GM21786 (cell line): Measurements from ENCODE around the gene MEI1.
"Not testable (repeated sequence)": the region's sequence is repeated elsewhere in the genome, so short reads cannot be mapped to it uniquely, and the experiment has no call there.

Experiments used
- ATAC-seq: cut with Tn5 transposase; IDR thresholded peaks from one replicate; pipeline ENCODE4 v1.9.1; 2021; ENCODE audit not compliant: unreplicated experiment

Gene MEI1, protein sequence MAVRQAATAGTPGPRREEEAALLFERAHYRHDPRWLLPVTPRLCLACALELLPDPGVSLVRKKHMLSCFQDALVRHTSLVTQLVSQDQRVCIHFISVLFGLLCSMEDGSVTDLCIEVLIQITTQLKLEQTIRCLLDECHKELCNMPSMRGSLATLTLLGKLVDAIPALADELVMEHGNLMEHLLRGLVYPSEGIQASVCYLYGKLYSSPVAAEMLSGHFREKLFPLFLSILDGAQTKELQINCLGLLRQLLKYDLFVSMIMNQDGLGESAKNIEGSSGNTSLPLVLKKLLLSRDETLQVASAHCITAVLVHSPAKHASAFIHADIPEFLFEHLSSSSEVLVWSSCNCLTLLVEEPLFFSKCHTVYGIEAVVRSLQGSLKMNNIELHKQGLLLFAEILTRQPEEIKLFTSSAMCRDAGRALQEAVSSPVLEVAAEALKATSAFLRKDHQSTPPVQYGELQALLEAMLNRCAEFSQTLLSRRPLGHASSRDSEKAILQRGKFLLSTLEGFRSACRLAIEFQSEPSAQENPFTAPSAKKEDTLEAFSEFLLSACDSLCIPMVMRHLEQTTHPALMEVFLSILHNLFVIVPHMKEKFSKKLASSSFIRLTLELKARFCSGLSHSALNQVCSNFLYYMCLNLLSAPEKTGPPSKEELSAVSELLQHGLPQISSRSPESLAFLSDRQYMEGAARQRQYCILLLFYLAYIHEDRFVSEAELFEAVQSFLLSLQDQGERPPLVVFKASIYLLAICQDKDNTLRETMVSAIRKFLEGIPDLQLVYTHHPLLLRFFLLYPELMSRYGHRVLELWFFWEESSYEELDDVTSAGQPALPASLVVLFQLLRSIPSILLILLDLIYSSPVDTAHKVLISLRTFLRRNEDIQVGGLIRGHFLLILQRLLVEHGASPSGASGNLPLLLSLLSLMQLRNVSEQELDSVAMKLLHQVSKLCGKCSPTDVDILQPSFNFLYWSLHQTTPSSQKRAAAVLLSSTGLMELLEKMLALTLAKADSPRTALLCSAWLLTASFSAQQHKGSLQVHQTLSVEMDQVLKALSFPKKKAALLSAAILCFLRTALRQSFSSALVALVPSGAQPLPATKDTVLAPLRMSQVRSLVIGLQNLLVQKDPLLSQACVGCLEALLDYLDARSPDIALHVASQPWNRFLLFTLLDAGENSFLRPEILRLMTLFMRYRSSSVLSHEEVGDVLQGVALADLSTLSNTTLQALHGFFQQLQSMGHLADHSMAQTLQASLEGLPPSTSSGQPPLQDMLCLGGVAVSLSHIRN

DNA sequence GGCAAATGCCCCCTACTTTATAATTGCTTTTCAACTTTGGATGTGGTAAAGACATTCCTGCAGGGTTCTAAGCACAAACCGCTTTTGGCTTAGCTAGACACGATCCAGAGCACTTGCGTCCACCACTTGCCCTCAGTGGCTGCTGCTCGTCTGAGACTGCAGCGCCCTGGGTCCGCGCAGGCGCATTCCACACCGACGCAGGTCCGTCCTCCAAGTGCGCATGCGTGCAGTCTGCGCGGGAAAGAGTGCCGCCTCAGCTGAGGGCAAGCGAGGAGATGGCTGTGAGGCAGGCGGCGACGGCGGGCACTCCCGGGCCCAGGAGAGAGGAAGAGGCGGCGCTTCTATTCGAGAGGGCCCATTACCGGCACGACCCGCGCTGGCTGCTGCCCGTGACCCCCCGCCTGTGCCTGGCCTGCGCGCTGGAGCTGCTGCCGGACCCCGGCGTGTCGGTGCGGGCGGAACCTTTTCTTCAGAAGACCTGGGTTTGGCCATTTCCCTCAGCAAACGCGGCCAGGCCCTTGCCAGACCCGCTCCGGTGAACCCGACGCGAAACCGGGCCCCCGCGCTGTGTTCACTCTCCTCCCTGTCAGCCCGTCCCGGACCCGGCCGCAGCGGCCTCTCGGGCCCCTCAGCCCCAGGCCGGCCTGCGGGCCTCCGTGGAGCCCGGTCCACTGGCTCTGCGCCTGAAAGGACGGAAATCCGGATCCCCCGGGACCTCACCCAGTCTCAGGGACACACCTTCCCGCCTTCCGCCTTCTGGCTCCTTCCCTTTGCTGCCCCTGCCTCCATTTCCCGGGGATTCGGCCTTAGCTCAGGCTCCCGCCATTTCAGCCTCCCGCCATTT, at the start of gene MEI1:
TSS of gene MEI1 (plus strand) at position 240 of the 844 bp plus-strand sequence. CDS start at position 276, 36 bp downstream.
- no peak for ATAC-seq

DNA sequence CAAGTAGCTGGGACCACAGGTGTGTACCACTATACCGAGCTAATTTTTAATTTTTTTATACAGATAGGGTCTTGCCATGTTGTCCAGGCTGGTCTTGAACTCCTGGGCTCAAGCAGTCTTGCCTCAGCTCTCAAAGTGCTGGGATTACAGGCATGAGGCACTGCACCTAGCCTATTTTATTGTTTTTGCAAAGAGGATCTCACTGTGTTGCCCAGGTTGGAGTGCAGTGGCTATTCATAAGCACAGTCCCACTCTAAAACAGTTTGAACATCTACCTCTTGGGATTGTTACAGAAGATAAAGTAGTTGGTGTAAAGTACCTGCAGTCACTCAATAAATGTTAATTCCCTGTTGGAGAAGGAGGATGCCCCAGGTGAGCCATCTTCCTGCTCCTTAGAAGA, 49.1 kb upstream of the MEI1 start:
- no peak for ATAC-seq

DNA sequence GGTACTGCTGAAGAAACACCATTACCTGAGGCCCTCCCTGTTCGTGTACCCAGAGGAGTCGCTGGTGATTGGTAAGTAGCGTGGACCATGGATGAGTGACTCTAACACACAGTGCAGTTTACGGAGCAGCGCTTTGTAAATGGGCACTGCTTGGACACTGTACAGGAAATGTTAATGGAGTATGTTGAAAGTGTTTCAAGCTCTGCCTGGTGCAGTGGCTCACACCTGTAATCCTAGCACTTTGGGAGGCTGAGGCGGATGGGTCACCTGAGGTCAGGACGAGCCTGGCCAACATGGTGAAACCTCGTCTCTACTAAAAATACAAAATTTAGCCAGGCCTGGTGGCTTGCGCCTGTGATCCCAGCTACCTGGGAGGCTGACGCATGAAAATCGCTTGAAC, 48.5 kb upstream of the MEI1 start:
- no peak for ATAC-seq

DNA sequence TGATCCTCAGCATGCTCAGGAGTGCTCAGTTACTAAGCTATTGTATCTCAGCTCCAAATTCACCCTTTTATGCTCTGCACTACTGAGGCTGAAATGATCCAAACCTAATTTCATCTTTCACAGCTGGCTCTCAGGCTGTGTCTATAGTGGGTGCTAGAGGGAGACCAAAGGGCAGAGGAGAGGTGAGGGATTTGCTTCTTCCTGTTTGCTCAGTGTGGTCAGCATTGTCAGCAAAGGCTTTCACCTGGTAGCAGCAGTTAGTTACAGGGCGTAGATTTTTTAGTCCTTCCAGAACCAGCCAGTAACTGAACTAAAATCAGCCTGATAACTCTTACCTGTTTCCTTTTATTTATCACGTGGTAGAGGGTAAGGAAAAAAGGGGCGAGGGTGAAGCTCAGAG, 45.0 kb upstream of the MEI1 start:
- no peak for ATAC-seq

DNA sequence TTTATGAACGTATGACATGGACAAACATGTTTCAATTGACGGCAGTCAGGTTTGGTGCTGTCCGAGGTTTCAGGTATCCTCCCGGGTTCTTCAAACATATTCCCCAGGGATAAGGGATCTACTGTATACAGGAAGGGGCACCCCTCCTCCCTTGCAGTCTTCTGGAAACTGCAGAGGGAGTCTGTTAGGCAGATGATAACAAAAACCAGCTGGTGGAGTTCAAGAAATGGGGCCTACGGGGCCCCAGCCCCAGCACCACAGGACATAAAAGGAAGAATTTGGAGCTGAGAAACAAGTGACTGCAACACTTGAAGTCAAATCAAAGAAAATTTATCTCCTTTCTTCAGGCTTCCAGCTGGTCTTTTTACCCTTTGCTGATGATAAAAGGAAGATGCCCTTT, 42.7 kb upstream of the MEI1 start:
- no peak for ATAC-seq

DNA sequence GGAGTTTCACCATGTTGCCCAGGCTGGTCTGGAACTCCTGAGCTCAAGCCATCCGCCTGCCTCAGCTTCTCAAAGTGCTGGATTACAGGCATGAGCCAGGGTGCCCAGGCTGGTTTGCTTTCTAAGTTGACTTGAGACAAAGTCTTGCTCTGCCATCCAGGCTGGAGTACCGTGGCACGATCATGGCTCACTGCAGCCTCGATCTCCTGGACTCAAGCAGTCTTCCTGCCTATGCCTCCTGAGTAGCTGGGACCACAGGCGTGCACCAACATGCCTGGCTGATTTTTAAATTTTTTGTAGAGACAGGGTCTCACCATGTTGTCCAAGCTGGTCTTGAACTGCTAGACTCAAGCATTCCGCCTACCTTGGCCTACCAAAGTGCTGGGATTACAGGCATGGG, 41.6 kb upstream of the MEI1 start:
- ATAC-seq = no peak

DNA sequence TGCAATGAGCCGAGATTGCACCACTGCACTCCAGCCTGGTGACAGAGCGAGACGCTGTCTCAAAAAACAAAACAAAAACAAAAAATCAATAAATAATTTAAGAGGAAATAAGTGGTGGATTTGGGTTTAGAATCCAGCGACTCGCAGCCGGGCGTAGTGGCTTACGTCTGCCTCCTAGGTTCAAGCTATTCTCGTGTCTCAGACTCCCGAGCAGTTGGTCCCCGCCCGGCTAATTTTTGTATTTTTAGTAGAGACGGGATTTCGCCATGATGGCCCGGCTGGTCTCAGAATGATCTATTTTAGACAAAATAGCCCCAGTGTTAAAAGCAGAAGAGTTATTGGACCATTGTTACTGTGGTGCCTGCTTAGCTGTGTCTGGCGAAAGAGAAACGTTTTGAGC, 40.4 kb upstream of the MEI1 start:
- no peak for ATAC-seq

DNA sequence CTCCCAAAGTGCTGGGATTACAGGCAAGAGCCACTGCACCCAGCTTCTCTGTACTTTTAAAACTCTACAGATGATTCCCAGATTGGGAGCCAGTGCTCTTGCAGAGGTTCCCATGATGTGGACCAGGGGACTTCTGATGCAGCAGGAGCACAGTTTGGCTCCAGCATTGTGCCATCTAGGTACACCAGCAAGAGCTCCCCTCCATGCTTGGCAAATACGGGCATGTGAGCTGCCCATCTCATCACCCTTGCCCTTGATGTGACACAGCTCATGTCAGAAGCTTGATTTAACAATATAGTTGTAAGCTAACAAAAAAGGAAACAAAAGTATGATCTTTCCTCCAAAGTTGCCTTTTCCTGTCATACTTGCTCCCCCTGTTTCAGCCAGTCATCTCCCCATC, 39.4 kb upstream of the MEI1 start:
- ATAC-seq = no peak

DNA sequence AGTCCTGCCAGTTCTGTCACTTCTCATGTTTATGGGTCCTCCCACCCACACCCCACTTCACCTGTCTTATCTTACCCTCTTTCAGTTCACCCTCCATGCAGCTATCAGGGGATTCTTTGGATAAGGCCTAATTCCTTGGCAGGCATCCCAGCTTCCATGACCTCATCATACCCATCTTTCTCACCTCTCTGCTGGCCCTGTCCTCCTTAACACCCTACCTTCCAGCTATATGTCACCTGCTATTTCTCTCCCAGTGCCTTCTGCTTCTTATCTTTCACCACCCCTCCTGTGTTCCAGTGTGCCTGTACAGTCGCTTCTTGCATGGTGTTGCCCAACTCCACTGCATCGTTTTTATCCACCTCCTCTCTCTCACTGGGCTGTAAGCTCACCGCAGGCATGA, 38.9 kb upstream of the MEI1 start:
- no peak for ATAC-seq

DNA sequence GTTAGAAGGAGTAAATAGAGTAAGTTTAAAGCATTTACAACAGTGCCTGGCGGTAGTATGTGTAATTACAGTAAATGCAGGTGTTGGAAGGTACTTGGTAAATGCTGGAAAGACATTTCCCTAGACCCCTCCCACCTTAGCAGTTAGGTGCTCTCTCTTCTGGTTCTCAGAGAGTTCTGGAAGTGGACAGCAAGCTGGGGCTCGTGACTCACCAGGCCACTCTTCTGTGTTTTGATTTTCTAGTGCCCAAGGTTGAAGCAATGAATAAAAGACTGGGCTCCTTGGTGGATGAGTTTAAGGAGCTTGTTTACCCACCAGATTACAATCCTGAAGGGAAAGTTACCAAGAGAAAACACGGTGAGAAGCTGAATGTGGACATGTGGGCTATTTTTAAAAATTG, 38.2 kb upstream of the MEI1 start:
- no peak for ATAC-seq

DNA sequence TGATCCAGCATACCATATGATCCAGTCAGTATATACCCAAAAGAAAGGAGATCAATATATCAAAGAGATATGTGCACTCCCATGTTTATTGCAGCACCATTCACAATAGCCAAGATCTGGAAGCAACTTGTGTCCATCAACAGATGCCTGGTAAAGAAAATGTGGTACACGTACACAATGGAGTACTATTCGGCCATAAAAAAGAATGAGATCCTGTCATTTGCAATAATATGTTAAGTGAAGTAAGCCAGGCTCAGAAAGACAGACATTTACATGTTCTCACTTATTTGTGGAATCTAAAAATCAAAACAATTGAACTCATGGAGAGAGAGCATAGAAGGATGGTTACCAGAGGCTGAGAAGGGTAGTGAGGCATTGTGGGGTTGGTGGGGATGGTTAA, 37.6 kb upstream of the MEI1 start:
- ATAC-seq = no peak

DNA sequence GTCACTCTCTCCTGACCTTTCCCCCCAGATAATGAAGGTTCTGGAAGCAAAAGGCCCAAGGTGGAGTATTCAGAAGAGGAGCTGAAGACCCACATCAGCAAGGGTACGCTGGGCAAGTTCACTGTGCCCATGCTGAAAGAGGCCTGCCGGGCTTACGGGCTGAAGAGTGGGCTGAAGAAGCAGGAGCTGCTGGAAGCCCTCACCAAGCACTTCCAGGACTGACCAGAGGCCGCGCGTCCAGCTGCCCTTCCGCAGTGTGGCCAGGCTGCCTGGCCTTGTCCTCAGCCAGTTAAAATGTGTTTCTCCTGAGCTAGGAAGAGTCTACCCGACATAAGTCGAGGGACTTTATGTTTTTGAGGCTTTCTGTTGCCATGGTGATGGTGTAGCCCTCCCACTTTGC, 35.7 kb upstream of the MEI1 start:
- ATAC-seq = not testable (repeated sequence)

DNA sequence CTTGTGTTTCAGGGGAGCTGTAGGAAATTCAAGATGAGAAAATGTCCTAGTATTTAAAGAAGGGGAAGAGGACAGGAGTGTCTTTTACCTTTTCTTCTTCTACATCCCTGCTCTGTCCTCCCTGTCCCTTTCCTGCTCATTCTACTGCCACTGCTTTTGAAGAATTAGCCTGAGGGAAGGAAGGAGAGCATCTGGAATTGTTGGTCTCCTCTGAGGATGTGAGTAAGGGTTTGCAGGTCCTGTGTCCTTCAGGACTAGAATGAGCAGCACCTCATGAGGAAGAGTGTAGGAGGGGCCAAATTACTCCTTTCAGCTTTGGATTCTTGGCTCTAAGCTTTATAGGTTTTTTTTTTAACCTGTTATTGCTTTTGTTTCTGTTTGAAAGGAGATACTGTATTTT, 34.8 kb upstream of the MEI1 start:
- ATAC-seq = no peak

DNA sequence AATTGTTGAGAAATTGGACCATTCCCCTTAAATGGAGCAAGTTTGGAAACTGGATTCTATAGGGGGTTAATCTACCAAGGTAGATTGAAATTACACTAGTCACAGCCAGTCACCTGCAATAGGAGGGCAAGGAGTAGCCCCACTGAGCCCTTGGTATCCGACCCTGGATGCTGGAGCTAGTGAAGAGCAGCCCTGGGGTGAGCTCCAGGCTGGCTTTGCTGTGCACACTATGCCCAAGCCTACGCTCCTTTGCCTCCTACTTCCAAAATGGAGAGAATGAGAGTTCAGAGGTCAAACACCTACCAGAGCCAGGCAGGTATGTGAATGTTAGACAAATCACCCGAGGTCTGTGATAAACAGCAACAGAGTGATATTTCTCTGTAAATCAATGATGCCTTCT, 34.4 kb upstream of the MEI1 start:
- no peak for ATAC-seq

DNA sequence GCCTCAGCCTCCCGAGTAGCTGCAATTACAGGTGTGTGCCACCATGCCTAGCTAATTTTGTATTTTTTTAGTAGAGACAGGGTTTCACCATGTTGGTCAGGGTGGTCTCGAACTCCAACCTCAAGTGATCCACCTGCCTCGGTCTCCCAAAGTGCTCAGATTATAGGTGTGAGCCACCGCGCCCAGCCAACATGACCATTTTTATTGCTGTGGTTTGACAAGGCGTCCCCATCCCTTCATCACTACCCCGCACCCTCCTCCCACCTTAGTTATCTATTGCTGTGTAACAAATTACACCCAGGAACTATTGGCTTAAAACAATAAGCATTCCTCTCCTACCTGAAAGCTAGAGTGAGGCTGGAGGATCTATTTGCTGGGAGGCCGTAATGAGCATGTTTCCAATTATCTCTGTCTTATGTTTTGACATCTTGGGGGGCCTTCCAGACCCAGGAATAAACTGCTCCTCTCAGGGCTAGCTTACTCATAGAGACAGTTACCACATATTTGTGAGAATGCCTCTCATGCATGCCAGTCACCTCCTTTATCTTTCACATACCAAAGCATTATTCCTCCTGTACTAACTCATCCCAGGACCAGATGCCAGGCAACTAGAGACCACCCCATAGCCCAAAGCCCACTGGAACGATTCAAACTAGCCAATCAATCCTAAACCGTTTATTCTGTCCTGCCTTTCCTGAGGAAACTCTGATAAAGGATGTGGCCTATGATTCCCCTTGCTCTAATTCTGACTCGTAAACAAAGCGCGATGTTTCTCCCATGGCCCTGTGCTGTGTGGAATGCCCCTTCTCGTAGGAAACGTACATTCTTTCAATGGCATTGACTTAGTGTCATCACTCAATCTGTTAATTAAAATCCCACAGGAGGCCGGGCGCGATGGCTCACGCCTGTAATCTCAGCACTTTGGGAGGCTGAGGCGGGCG, 30.1 kb upstream of the MEI1 start:
- ATAC-seq = no peak

DNA sequence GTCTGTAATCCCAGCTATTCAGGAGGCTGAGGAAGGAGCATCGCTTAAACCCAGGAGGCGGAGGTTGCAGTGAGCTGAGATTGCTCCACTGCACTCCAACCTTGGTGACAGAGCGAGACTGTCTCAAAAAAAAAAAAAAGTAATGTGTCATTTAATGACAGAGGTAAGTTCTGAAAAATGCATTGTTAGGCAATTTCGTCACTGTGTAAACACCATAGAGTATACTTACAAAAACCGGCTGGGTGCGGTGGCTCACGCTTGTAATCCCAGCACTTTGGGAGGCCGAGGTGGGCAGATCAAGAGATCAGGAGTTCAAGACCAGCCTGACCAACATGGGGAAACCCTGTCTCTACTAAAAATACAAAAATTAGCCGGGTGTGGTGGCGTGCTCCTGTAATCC, 27.2 kb upstream of the MEI1 start:
- ATAC-seq = not testable (repeated sequence)

DNA sequence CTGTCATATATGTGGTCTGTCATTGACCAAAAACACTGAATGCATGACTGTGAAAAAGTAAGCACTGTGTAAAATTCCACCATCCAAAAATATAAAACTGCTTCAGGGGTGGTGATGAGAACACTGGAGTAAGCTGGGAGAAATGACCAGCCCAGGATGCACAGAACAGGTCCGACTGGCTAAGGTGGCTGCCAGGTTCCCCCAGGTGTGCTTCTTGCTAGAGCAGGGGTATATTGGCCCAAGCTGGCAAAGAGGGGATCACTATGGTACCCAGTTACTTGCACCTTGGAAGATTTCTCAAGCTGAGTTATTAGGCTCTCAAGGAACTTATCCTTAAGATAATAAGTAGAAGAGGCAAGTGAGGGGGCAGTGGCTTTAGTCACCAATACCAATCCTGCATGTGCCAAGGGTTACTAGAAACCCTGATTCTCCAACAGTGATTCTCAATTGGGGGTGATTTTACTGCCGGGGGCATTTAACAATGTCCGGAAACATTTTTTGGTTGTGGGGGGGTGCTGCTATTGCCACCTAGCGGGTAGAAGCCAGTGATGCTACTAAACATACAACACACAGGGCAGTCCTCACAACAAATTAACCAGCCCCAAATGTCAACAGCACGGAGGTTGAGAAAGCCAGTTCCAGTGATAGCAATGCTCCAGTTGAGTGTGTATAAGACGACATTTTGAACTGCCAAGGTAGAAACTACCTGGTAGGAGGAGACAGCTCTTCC, 26.4 kb upstream of the MEI1 start:
- ATAC-seq = no peak

DNA sequence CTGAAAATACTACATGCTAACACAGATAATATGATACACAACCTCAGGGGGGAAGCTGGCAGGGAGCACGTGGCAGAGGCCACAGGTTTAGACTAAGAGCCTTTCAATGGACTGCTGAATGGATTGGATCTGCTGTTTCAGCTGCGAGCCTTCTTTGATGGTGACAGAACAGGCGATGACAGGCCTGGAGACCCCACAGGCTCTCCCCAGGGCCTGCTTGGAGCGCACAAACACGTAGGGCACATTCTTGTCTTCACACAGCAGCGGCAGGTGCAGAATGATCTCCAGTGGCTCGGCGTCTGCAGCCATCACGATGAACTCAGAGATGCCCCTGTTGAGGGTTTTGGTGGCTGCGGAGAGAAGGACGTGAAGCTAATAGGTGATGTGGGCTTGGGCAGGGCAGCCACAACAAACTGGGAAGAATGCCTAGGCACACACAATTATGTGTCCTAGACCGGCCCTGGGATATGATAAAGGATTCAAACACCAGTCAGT, 24.4 kb upstream of the MEI1 start:
- no peak for ATAC-seq

DNA sequence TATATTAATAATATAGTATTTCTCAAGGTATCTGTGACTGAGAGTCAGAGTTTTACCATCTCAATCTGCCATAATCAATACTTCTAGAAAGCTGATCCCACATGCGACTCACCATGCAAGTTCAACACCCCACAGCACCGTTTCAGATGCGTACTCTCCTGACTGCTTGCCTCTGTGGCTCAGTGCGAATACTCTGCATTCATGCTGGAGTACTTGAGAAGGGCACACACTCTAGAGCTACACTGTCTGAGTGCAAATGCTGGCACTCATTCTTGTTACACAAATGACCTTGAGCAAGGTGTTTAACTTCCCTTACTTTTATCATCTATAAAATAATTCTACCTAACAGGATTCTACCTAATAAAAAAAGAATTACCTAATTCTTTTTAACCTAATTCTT, 23.2 kb upstream of the MEI1 start:
- ATAC-seq = no peak
